ENCODE data around the gene C11orf71.

Gene C11orf71

DNA sequence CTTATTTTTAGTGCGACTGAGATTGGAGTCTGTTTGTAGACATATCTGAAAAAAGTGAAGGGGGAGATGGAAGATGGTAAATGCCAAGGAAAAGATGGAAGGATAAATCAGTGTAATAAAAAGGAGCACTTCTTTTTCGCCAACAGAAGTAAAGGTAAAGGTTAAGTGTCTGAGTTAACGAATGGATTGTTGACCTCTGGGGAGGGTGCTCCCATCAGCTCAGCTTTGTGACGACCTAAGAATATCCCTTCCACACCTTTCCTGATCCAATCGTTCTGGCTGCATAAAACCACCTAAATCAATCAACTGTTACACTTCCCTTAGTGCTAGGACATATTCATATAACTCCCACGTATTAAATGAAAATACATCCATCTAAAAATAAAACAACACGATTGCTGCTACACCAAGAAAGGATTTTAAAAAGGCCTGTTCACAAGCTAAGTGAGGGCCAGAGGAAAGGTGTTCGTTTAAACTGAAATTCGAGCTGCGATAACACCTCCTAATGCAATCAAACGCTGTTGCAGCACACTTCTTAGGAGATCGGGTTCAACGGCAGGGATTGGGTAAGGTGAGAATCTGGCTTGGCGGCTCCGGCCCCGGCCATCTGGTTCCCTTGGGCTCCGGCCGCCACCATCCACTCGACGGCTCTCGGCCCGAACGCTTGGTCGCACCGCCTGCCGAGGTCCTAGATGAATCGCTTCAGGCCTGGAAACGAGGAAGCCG is 658 bp downstream of the C11orf71 start:
- no peak for DNase-seq (ENCODE audit: low read depth)

DNA sequence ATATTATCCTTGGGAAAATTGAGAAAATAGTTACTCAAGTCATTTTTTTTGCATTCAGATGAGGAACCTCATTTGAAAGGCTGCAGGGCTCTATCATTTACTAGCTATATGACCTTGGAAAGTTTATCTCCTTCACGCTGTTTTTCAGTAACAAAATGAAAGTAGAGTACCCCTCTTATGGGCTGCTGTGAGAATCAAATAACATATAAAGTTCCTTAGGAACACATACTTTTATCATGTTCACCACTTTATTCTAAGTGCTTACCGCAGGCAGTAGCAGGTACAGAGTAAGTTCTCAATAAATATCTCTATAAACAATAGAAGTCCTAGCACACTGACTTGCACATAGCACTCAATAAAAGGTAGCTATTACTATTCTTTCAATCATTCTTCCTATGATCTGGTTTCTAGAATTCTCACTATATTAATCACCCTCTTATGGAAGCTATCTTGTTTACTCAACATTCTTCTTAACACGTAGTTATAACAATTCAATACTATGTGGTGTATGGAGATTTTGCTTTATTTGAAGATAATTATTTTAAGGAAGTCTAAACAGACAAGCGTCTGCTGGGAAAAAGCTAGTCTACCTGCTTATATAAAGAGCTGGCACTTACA is 1.9 kb downstream of the C11orf71 start:
- DNase-seq (ENCODE audit: low read depth) = no peak

DNA sequence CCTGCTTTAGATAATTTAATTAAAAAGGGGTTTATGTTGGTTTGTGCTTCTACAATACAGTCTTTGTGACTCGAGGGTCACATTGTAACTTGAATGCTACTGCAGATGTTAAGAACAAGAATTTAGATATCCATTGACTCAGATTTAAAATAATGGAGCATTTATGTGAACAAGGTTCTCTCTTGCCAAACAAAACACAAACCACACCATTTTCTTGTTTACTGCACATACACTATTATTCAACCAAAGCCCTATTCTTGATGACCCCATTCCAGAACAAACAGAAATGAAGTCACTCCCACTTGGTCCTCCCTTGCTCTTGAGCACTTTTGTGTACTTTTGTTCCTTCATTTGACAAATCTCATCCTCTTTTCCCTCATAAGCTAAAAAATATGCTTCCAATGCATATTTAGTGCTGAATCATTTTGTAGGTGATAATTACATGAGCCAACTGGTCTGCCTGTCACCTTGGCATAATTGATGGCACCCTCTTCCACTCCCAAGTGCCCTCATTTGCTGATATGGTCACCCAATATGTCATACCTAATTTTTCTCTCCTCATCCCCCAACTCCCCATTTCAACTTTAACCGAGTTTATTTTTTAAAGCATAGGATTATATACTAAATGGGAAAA is 2.8 kb downstream of the C11orf71 start:
- DNase-seq (ENCODE audit: low read depth) = no peak

DNA sequence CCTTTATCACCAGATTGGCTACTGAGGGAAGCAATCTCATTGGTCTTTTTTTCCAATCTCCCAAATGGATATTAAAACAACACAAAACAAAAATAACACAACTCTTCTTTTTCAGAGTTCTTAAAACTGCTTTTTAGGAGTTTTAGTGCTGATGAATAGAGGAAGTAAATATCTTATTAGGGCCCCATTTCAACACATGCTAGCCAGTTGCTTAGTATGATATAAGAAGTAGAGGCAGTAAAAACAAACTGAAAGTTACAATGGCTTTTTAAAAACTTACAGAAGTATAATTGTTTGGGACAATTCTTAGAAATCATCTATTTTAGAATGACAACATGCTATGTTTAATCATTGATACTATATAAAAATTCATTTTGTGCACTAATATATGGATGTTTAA is 3.4 kb downstream of the C11orf71 start:
- no peak for DNase-seq (ENCODE audit: low read depth)

DNA sequence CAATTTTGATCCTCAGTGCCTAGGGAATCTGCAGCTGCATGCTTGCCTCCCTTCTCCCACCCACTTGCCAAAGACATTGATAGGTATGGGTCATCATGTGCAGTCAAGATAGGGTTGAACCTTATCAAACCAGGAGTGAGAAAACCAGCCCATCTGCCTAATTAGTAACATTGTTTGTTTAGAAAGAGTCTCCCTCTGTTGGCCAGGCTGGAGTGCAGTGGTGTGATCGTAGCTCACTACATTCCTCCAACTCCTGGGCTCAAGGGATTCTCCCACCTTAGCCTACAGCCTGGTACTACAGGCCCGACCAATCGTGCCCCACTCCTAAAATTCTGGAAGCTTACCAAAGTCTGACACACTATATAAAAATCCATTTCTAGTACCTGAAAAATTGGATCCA is 4.6 kb downstream of the C11orf71 start:
- no peak for DNase-seq (ENCODE audit: low read depth)

DNA sequence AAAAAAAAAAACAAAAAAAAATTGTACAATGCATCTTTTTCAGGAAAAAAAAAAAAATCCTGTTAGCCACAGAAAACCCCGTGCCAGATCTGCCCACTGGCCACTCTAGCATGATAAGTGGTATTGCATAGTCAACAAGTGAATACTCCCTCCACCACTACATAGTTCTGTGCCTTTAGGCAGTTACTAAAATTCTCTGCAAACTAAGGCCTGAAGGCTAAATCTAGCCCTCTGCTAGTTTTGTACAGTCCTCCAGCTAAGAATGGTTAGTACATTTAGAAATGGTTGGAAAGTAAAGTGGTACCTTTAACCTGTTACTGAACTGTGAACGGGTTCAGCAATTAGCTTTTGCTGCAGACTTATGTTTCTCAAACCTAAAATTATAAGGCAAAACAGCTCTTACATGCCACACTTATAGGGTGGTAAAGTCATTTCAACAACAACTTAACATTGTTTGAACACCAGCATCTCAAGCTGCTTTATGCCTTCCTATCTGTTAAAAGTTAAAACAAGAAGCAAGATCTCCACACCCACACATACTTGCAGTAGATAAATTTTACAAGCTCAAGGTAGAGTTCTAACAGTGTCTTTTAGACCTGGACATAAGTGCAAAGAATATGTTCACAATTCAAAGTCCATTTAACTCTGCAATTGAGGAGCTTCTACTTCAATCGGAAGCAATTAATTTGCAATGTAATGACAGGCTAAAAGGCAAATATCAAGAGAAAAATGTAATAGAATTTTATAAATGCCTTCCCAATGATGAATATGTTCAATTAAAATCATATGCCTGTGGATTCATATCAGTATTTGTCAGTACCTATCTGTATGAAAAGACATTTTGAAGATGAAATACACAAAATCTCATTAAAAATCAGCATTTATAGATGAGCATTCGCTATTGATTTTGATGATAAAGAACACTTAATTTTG is 7.3 kb downstream of the C11orf71 start:
- no peak for DNase-seq (ENCODE audit: low read depth)

DNA sequence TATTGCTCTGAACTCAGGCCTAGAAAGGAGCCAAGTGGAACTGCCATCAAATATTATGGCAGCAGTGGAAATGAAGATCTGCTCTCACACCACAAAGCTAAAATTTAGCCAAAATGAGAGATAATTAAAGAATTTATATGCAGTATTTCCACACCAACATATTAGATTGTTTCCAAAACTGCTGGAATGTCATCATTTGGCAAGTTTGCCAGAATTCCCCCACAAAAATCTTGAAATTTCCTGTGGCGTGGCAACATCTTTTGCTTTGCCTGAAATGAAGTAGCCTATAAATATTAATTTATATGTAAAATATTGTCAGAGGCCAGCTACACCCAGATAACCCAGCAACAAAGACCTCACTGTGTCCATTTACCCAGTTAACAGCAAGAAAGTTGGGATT is 13.8 kb downstream of the C11orf71 start:
- no peak for DNase-seq (ENCODE audit: low read depth)

DNA sequence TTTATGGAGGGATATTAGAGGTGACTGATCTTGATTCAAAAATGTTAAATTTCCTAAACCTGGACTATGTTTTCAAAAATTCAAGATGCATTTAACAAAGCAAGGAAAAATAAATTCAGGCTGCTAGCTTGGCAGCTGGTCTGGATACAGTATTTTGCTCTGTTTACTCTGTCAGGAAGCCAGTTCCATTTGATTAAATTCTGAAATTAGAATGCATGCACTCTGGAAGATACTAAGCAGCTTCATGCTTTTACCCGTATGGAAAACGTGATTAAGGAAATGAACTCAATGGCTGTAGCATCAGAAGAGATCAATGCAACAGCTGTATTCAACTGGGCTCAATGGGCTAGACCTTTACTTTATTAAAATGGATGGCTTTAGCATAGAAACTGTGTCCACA is 14.2 kb downstream of the C11orf71 start:
- DNase-seq (ENCODE audit: low read depth) = no peak

DNA sequence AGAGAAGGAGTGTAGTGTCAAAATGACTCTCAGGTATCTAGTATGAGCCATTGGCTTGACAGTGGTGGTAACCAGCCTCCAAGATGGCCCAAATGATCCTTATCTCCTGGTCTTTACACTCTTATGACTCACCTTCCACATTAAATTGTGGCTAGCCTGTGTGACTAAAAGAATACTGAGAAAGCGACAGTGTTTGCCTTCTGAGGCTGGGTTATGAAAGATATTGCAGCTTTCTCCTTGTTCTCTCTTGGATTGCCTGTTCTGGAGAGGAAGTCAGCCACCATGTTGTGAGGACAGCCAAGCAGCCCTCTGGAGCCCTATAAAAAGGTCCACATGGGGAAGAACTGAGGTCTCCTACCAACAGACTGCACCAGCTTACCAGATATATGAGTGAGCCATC is 15.8 kb downstream of the C11orf71 start:
- no peak for DNase-seq (ENCODE audit: low read depth)

DNA sequence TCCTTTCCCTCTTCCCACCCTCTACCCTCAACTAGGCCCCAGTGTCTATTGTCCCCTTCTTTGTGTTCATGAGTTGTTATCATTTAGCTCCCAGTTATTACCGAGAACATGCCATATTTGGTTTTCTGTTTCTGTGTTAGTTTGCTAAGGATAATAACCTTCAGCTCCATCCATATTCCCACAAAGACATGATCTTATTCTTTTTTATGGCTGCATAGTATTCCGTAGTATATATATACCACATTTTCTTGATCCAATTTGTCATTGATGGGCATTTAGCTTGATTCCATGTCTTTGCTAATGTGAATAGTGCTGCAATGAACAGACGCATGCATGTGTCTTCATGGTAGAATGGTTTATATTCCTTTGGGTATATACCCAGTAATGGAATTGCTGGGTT is 17.8 kb downstream of the C11orf71 start:
- DNase-seq (ENCODE audit: low read depth) = no peak

DNA sequence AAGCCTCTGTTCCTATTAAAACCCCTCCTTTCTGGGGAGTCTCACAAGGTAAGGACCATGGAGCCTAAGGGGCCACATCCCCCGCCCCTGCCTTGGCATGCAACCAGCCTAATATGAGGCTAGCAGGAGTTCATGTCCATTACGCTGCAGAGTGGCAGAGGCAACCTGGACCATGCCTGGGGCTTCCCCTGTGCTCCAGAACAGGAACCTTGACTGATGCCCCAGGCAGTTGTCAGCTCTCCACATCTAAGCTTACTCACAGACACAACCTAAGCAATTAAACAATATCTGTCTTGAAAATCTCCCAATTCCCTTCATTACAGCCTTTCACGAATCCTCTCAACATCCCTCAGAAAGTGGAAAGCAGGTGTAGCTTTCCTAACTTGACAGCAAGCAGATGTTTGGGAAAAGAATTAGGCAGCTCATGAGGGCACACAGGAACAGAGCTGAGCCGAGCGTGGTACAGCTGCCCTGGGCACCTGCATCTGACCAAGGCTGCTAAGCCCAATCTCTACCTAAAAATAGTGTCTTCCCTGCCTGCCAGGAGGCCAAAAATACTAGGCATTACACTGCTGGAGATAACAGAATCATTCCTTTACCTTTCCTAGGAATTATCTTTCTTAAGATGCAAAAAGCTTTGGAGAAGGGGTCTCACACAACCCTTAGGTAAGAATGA is 20.8 kb downstream of the C11orf71 start:
- no peak for DNase-seq (ENCODE audit: low read depth)

DNA sequence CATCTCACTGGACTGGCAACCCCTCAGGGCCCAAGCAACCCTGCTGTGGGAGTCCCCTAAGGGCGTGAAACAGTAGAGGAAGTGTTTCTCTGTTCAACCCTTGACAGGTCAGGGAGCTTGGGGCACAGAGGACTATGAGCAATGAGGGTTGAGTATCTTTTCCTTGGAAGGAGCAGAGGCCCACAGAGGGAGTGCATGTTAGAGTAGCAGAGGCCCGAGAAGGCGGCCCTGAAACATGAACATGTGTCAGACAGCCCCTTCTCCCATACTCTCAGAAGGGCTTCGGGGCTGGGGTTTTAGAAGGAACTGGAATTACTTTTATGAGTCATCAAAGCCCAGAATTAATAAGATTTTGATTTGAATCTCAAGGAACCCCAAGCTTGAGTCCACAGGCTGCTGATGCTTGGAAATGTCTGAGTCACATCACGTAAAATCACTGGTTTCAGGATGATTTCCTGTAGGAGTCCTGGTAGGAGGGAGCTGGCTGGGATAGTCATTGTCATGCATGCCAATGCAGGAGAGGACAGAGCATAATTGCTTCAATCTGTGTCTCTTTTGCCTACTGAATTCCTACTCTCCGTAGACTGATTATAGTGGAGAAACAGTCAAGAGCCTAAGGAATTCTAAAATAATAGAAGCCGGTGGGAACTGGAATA is 22.6 kb downstream of the C11orf71 start:
- DNase-seq (ENCODE audit: low read depth) = no peak

DNA sequence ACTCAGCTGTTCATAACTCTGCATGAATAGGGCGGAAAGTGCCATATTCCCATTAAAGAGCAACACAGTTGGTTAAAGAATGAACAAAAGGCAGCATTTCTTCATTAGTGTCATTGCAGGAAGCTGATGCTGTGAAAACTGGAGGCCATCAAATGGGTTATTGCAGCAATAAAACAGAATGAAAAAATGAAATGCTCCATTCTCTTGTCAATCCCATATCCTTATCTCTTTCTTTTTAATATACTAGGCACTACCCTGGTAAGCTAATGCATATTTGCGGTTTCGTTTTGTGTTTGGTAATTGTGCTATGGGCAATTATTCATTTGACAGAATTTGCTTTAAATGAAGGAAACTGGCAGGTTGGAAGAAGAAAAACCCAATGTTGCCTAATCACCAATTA is 25.3 kb downstream of the C11orf71 start:
- DNase-seq (ENCODE audit: low read depth) = no peak

DNA sequence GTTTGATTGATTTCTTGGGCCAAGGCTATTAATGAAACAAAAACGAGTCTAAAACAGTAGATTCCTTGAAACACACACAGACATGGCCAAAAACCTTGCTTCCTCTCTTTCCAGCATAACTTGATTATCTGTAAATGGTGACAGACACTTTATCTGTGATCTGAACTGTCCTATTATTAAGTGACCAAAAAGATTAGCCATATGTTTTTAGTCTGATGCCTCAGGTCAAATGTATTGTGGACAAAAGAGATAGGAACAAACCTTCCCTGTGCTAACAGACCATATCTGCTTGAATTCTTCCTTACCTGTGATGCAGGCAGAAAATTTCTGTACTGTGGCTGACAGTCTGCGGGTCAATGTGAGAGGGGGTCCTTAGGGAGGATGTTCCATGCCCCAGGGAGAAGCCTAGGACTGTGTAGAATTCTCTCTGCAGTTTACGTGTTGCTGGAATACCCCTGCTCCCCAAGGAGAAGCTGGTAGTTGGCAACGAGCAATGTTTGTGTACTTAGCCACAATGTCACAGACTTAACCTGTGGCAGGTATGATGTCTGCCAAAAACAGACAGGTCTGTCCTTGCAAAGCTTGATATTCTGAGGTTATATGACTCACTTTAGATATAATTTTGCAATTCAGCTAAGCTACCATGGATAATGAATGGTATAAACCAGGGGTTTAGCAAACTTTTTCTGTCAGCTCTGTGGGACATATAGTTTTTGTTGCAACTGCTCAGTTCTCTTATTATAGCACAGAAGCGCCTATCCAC is 31.2 kb downstream of the C11orf71 start:
- no peak for DNase-seq (ENCODE audit: low read depth)

DNA sequence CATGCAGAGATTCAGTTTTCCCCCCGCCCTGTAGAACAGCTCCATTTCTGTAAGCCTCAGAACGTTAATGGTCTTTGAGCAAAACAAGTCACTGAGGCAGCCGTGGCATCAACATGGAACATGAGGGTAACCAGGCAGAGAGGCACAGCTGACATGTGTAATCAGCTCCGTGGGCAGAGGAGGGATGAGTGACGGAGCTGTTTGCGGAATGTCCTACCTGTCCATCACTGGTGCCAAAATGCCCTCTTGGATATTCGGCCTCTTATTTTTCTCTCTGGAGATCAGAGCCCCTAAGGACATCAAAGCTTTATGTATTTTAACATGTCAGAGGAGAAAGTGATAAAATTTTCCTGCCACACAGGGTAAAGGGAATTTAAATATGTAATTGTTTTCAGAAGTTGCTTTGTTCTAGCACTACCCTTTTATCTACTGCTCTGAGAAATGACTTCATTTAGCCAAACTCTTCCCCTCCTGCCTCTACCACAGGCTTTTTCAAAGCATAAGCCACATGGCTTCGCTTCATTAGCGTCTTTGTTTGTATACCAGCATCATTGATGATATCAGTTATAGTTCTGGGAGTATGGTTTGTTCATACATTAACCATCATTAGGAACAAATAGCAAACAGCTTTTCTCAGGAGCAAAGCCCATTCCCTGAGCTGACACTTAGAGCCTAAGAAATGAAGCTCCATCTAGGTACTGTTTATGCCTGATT is 32.9 kb downstream of the C11orf71 start:
- DNase-seq (ENCODE audit: low read depth) = no peak

DNA sequence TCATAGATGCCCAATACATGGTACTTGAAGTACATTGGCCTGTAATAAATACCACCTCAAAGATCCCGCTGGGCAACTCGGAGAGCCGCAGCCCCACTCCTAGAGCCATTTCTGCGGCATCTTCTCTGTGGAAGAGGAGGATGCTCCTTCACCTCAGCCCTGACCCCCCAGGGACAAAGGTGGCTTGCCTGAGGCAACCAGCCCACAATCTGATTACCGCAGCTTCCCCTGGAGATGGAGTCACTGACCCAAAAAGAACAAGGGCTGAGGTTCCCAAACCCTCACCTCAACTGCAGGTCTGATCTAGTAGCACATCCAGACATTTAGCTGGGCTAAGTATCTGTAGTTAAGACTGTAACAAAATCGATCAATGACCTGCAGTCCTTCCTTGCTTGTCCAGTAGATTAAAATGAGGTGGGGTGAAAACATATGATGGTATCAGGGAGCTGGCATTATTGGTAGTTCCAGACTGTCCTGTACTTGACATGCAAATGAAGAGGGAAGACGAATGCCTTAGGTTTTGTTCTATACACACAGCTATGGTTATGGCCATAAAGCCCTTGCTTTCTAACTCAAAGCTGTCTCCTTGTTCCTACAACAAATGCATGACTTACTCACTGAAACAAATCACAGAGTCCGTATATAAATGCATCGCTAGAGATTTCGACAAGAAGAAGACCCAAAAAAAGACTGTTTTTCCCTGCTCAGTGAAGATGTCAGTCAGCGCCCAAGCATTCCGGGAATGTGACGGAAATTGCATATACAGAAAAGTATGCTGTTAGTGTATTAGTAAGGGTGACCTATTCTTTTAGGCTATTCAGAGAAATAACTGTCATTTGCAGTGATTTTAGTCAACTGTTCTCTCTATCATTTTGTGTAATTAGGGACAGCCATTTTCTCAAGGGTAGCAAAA is 33.7 kb downstream of the C11orf71 start:
- no peak for DNase-seq (ENCODE audit: low read depth)

DNA sequence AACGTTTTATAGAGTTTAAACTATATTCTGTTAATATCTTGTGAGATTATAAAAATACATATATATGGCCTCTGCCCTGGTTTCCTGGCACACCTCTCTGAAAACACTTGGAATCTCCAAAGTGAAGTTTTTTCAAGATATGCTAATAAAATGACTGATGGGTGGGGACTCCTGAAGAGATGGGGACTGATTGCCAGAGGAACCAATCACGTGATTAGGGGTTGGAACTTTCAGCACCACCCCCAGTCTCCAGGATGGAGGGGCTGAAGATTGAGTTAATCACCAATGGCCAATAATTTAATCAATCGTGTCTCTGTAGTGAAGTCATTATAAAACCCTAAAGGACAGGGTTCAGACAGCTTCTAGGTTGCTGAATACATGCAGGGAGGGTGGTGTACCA is 37.4 kb downstream of the C11orf71 start:
- no peak for DNase-seq (ENCODE audit: low read depth)

DNA sequence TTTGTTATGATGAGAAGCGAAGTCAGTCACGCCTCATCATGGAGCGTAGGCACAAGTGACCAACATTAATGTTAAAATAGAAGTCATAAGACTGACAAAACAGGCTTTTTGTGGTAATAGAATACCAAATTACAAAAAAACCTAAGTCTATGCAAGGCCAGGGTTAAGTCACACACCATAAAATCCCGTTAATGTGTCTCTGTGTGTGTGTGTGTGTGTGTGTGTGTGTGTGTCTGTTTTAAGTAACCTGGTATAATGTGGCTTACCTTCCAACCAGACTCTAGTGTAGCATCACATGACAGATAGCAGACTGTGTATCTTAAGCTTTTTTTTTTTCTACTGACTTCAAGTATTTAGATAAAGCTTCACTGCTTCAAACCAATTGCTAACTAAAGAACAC is 38.0 kb downstream of the C11orf71 start:
- no peak for DNase-seq (ENCODE audit: low read depth)

DNA sequence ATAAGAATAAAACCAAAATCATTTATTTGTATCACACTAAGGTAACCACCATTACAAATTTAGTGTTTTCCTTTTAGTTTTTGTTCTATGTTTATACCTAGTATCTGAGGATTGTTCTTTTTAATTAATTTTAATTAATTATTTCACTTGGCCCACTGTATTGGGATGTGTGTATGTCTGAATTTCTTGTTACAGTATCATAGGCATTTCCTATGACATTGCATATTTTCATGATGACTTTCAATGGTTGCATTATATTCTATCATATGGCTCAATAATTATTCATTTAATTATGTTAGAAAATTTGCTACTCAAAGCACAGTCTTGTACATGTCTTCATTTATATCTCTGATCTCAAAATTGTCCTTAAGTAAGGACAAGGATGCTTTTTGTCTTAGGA is 41.0 kb downstream of the C11orf71 start:
- no peak for DNase-seq (ENCODE audit: low read depth)
